ENCODE data around the gene TMEM132C.

The TMEM132C gene

GRCh38 chr12:128323145-128323920, 56.4 kb downstream of the TMEM132C start:
- Histone ChIP-seq H3K4me2 (ENCODE audit: low read depth, low read length) (no peak overlapping the region), H3K79me2 (ENCODE audit: low read length) (no peaks in the 10 kb centered on the region), H3K4me1 (ENCODE audit: low read length) (no peaks in the 10 kb centered on the region), H3F3A (ENCODE audit: insufficient read depth, low read length) (no peaks in the 10 kb centered on the region), H3K36me3 (replicated peaks; ENCODE audit: insufficient read depth, low read length) (no peaks in the 10 kb centered on the region), H3K9me2 (replicated peaks; ENCODE audit: insufficient read depth, low read length) (no peaks in the 10 kb centered on the region), H4K20me1 (ENCODE audit: insufficient read depth, low read length) (no peaks in the 10 kb centered on the region), H2AFZ (ENCODE audit: low read length) (no peak overlapping the region), H3K27ac (ENCODE audit: low read length) (no peak overlapping the region), H3K9ac (ENCODE audit: low read length) (no peak overlapping the region), H3K9me3 (replicated peaks; ENCODE audit: insufficient read depth, low read length) (no peaks in the 10 kb centered on the region), H3K4me3 (ENCODE audit: low read length) (no peak overlapping the region), H3K27me3 (replicated peaks; ENCODE audit: insufficient read depth, low read length) (no peaks in the 10 kb centered on the region)
- TF ChIP-seq, protein P1, sequence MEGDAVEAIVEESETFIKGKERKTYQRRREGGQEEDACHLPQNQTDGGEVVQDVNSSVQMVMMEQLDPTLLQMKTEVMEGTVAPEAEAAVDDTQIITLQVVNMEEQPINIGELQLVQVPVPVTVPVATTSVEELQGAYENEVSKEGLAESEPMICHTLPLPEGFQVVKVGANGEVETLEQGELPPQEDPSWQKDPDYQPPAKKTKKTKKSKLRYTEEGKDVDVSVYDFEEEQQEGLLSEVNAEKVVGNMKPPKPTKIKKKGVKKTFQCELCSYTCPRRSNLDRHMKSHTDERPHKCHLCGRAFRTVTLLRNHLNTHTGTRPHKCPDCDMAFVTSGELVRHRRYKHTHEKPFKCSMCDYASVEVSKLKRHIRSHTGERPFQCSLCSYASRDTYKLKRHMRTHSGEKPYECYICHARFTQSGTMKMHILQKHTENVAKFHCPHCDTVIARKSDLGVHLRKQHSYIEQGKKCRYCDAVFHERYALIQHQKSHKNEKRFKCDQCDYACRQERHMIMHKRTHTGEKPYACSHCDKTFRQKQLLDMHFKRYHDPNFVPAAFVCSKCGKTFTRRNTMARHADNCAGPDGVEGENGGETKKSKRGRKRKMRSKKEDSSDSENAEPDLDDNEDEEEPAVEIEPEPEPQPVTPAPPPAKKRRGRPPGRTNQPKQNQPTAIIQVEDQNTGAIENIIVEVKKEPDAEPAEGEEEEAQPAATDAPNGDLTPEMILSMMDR (IDR thresholded peaks at IDR 0.05; ENCODE audit: low read length): no peak
- TF ChIP-seq EZH2 (optimal IDR thresholded peaks at IDR 0.05; ENCODE audit: low read depth, low read length) (no peak), EZH2phosphoT487 (IDR thresholded peaks at IDR 0.05; ENCODE audit: low read length) (no peak)
- no peak for DNase-seq

DNA sequence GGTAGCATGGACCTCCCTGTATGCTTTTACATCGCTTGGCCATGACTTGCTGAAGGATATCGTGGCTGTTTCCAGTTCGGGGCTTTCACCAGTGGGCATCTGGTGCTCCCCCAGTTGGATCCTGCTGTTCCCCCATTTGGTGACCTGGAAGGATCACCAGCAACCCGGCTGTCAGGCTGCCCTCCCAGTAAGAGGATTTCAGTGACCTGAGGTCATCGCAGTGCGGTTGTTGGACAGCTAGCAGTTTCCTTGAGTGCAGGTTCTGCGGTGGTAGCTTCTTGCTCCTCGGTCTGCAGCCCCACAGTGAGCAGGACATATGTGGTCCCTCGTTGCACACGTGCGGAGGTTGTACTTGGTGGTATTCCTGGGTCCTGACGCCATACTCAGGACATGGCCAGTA, 58.7 kb downstream of the TMEM132C start:
- Histone ChIP-seq H3F3A (ENCODE audit: insufficient read depth, low read length) (no peaks in the 10 kb centered on the region), H3K9me3 (replicated peaks; ENCODE audit: insufficient read depth, low read length) (no peaks in the 10 kb centered on the region), H3K36me3 (replicated peaks; ENCODE audit: insufficient read depth, low read length) (no peaks in the 10 kb centered on the region), H3K27ac (ENCODE audit: low read length) (no peak overlapping the region), H3K79me2 (ENCODE audit: low read length) (no peaks in the 10 kb centered on the region), H3K27me3 (replicated peaks; ENCODE audit: insufficient read depth, low read length) (no peaks in the 10 kb centered on the region), H2AFZ (ENCODE audit: low read length) (no peak overlapping the region), H3K9ac (ENCODE audit: low read length) (no peak overlapping the region), H3K4me2 (ENCODE audit: low read depth, low read length) (no peak overlapping the region), H3K9me2 (replicated peaks; ENCODE audit: insufficient read depth, low read length) (no peaks in the 10 kb centered on the region), H3K4me1 (ENCODE audit: low read length) (no peaks in the 10 kb centered on the region), H3K4me3 (ENCODE audit: low read length) (no peak overlapping the region), H4K20me1 (ENCODE audit: insufficient read depth, low read length) (no peaks in the 10 kb centered on the region)
- no peak for DNase-seq
- TF ChIP-seq, protein P1 (IDR thresholded peaks at IDR 0.05; ENCODE audit: low read length): no peak
- TF ChIP-seq EZH2 (optimal IDR thresholded peaks at IDR 0.05; ENCODE audit: low read depth, low read length): no peak
- no peak for TF ChIP-seq EZH2phosphoT487 (IDR thresholded peaks at IDR 0.05; ENCODE audit: low read length)

DNA sequence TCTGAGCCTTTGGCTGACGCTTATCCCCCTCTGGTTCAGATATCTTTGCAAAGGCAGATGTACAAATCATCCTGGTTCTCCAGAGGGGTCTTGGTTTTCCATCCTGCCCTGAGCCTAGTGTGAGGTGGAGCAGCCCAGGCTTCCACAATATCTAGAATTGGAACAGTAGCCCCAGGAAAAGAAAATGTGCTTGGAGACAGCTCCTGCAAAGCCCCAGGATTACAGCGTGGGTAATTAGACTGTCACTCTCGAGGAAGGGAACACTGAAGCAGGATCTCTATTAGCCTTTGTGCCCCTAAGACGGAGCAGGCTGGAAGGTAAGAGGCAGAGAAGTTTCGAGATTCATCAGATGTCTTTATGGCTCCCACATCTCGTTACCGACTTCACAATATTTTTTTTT, 59.4 kb downstream of the TMEM132C start:
- Histone ChIP-seq H3K27ac (ENCODE audit: low read length) (no peak overlapping the region), H3K4me1 (ENCODE audit: low read length) (no peaks in the 10 kb centered on the region), H3K36me3 (replicated peaks; ENCODE audit: insufficient read depth, low read length) (no peaks in the 10 kb centered on the region), H4K20me1 (ENCODE audit: insufficient read depth, low read length) (no peaks in the 10 kb centered on the region), H3K79me2 (ENCODE audit: low read length) (no peaks in the 10 kb centered on the region), H3K27me3 (replicated peaks; ENCODE audit: insufficient read depth, low read length) (no peaks in the 10 kb centered on the region), H3K9me2 (replicated peaks; ENCODE audit: insufficient read depth, low read length) (no peaks in the 10 kb centered on the region), H3K9ac (ENCODE audit: low read length) (no peak overlapping the region), H3K4me2 (ENCODE audit: low read depth, low read length) (no peak overlapping the region), H3K4me3 (ENCODE audit: low read length) (no peak overlapping the region), H3K9me3 (replicated peaks; ENCODE audit: insufficient read depth, low read length) (no peaks in the 10 kb centered on the region), H3F3A (ENCODE audit: insufficient read depth, low read length) (no peaks in the 10 kb centered on the region), H2AFZ (ENCODE audit: low read length) (no peak overlapping the region)
- TF ChIP-seq, protein P1 (IDR thresholded peaks at IDR 0.05; ENCODE audit: low read length): no peak
- TF ChIP-seq EZH2 (optimal IDR thresholded peaks at IDR 0.05; ENCODE audit: low read depth, low read length): no peak
- no peak for TF ChIP-seq EZH2phosphoT487 (IDR thresholded peaks at IDR 0.05; ENCODE audit: low read length)
- no peak for DNase-seq

All from MM.1S (cell line).